Measurements from ENCODE around the gene MGAT4B.
"Not testable (repeated sequence)": the region's sequence is repeated elsewhere in the genome, so short reads cannot be mapped to it uniquely, and the experiment has no call there.

Gene MGAT4B

DNA sequence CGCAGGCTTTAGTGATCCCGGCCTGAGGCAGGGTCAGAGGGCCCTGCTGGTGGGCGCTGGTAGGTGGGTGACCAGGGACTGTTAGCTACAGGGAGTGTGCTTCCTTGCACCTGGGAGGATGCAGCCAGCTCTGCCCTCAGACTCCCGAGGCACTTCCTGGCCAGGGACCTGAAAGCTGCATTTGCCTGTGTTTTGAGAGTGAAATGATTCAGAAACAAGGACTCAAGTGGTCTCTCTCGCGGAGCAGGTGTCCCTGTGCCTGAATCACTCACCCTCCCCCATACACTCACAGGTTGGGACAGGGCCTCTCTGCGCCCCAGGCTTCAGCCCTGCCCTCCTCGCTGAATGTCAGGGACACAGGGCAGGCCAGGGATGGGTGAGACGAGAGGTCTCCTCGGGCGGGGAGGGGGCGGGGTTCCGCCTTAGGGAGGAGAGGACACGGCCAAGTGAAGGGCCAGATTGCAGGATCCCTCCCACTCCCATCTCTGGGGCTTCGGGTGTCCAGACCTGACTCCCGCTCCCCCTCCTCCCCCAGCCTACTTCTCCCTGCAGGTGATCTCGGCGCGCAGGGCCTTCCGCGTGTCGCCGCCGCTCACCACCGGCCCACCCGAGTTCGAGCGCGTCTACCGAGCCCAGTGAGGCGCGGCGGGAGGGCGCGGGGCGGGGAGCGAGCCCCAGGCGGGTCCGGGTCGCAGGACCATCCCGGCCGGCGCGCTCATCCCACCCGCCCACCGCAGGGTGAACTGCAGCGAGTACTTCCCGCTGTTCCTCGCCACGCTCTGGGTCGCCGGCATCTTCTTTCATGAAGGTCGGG is 11.4 kb downstream of the MGAT4B start:
- DNase-seq (ENCODE audit: low spot score), result peak; percentile 58

- no peak for DNase-seq (ENCODE audit: low spot score)
Observed at GRCh38 chr5:179794575-179794974, 12.1 kb downstream of the MGAT4B start.

DNA sequence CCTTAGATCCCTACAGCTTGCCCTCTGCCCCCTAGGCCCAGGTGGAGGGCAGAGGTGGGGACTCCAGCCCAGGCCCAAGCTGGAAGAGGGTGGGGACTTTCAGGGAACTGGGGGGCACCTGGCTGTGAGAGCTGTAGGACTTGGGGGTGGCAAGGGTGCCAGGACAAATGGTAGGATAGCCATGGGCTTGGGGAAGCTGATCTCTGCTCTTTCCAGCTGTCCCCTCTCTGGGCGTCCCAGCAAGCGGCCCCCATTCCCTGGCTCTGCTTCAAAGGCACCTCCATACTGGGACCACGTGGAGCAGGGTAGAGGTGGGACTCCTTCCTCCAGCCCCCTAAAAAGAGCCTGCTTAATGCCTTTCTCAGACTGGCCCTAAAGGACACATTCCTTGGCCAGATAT is 12.5 kb downstream of the MGAT4B start:
- no peak for DNase-seq (ENCODE audit: low spot score)

GRCh38 chr5:179793468-179794139 is 13.1 kb downstream of the MGAT4B start, which contains the start of gene LTC4S:
Gene LTC4S, plus strand, starts transcription at chr5:179793986. Its CDS starts 95 bp downstream, at chr5:179794081.
- no peak for DNase-seq (ENCODE audit: low spot score)

DNA sequence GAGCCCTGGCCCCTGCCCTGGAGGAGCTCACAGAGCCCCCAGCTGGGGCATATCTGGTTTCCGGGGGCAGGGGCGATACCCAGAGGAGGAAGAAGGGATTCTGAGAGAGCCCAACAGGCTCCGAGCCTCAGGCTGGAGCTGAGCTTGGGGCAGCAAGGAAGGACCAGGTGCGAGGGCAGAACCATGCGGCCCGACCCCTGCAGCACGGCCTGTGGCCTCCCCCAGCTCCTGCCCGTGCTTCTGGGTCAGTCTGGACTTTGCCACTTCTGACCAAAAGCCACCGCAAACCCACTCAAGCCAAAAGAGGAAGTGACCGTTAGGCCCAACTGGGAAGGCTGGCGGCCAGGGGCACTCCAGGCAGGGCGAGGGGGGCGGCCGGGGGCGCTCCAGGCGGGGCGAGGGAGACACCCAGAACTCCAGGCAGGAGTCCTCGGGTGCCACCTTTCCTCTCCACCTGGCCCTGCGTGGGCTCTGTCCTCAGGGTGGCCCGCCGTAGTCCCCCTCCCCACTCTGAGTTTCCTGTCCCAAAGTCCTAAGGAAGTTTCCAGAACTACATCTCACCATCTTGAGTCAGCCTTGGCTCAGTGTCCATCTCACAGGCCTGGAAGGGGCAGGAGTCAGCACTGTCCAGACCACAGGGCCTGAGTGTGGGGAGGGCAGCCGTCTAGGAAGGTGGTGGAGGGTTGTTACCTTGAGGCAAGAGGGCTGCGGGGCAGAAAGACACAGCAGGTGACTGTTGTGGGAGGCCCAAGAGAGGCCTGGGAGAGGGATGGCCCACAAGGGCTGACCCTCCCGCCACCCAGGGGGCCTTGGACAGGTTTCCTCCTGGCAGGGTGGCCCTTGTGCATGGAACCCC is 13.8 kb downstream of the MGAT4B start:
- DNase-seq (ENCODE audit: low spot score), result no peak

- no peak for DNase-seq (ENCODE audit: low spot score)
Observed at GRCh38 chr5:179791881-179792611, 14.6 kb downstream of the MGAT4B start.

DNA sequence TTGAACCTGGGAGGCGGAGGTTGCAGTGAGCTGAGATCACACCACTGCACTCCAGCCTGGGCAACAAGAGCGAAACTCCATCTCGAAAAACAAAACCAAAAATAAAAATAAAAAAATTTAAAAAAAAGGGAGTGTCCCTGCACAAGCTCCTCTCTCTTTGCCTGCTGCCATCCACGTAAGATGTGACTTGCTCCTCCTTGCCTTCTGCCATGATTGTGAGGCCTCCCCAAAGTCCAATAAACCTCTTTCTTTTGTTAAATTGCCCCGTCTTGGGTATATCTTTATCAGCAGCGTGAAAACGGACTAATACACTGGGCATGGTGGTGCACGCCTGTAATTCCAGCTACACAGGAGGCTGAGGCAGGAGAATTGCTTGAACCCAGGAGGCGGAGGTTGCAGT is 17.4 kb downstream of the MGAT4B start:
- DNase-seq (ENCODE audit: low spot score), result not testable (repeated sequence)

DNA sequence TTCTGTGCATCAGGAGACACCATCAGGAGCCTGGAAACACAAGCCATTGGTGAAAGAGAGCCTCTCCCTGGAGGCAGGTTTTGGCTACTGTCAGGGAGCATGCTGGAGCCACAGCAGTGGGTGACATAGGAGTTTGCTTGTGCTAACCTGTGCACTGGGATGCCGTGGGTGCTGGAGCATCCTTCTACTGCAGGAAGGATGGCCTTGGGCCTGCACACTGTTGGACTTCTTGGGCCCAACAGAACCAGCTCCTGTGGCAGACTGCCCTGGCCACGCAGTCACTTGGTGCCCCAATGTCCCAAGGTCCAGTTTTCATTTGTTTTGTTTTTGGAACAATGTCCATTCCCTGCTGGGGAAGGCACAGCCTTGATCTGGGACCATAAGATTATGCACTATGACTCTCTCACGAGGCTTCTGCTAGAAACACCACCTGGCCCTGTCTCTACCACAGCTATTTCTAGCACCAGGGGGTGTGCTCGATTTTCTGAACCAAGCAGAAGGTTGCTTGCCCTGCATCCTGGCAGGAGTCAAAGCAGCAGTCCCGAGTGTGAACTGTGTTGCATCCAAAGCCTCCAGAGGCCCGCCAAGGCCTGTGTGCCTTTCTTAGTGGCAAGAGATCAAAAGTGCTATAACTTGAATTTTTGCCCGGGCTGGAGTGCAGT is 18.3 kb downstream of the MGAT4B start:
- no peak for DNase-seq (ENCODE audit: low spot score)

DNA sequence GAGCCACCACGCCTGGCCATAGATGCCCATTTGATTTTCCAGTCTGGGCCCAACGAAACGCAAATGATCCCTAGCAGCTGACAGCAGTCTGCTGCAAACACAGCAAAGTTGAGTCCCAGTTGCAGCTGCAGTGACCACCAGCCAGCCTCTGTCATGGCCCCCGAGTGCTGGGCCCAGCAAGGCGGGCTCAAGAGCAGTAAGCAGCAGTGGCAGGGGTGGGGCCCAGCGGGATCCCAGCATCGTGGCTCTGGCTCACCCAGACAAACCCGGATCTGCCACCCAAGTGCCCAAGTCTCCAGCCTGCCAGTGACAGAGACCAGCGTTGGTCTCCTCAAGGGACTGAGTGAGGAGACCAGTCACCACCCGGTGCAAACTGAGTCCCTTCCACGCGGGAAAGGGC is 19.8 kb downstream of the MGAT4B start:
- DNase-seq (ENCODE audit: low spot score), result no peak

DNA sequence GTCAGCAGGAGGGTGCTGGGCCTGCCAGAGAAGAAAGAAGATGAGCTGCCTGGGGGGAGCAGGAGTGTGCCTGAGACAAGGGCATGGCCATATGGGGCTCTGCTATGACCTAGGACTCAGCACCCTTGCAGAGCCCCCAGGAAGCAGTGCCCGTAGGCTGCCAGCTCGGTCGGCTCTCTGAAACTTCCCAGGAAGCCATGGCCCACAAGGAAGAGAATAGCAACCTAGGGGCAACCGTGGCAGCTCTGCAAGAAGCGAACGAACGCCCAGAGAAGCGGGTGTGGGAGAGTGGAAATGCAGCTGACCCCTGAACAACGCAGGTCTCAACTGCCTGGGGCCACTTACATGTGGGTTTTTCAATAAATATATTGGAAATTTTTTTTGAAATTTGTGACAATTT is 23.5 kb downstream of the MGAT4B start:
- DNase-seq (ENCODE audit: low spot score), result no peak

GRCh38 chr5:179781846-179782245 is 24.8 kb downstream of the MGAT4B start:
- no peak for DNase-seq (ENCODE audit: low spot score)

- no peak for DNase-seq (ENCODE audit: low spot score)
Observed at GRCh38 chr5:179780362-179780761, 26.3 kb downstream of the MGAT4B start.

DNA sequence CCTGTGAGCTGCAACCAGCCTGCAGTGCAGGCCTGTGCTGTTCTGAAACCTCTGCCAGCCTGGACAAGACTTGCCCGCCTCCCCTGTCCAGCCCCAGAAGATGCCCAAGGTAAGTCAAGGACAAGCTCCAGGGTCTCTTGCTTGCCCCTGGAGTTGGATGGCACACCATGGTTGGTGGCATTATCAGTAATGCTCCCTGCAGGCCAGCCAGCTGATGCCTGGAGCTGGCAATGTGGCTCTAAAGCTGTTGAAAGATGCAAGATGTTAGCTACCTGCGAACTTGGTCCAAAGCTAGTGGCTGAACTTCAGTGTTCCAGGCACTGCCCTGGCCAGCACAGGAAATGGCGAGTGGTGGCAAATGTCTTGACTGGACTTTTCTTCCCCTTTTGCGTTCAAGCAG is 26.8 kb downstream of the MGAT4B start:
- DNase-seq (ENCODE audit: low spot score), result no peak

DNA sequence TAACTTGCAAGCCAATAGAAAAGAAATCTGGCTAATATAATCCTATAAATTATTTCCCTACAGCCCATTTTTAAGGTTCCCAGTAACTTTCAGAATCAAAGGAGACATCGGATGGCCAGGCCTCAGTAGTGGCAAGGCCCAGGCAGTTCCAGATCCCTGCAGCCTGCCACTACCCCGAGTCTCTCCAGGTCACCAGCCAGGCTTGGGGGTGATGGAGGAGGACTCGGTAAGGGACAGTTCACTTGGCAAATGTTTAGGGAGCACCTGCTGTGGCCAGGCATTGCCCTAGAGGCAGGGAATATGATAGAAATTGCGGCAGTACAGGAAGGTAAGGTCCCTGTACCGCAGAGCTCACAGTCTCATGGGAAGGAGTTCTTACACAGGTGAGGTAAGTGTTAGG is 28.1 kb downstream of the MGAT4B start:
- DNase-seq (ENCODE audit: low spot score), result no peak

- no peak for DNase-seq (ENCODE audit: low spot score)
Observed at GRCh38 chr5:179777909-179778308, 28.8 kb downstream of the MGAT4B start.

GRCh38 chr5:179777456-179777855 is 29.2 kb downstream of the MGAT4B start:
- DNase-seq (ENCODE audit: low spot score), result no peak

- no peak for DNase-seq (ENCODE audit: low spot score)
Observed at GRCh38 chr5:179776411-179776938, 30.2 kb downstream of the MGAT4B start.

GRCh38 chr5:179774442-179774841 is 32.2 kb downstream of the MGAT4B start:
- no peak for DNase-seq (ENCODE audit: low spot score)

- no peak for DNase-seq (ENCODE audit: low spot score)
Observed at GRCh38 chr5:179773686-179774040, 33.0 kb downstream of the MGAT4B start.

GRCh38 chr5:179772351-179772750 is 34.3 kb downstream of the MGAT4B start:
- no peak for DNase-seq (ENCODE audit: low spot score)

GRCh38 chr5:179771311-179771895 is 35.3 kb downstream of the MGAT4B start:
- no peak for DNase-seq (ENCODE audit: low spot score)

Measured in ecto neural progenitor cell (in vitro differentiated cells).